Activated T-helper 1 cell treated with Interleukin-2 at 50 U/mL for 16 hours (primary cell): Measurements from ENCODE around the gene RLN3.
"Not testable (repeated sequence)": the region's sequence is repeated elsewhere in the genome, so short reads cannot be mapped to it uniquely, and the experiment has no call there.

Experiments used
- DNase-seq: peaks from one replicate; pipeline ENCODE4 v3.0.0-alpha.2; 2020; ENCODE audit warnings: low read depth

Gene RLN3

DNA sequence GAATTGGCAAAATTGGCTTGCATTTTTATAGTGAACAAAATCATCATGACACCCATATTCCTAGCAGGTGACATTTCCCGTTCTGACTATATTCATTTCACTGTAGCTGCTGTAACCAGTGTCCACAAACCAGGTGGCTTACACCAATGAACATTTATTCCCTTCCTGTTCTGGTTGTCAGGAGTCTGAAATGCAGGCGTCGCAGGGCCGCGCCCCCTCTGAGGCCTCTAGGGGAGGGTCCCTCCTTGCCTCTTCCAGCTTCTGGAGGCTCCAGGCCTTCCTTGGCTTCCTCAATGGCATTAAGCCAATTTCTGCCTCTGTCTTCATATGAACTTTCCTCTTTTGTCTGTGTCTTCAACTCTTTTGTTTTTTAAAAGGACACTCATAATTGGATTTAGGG is 6.5 kb upstream of the RLN3 start:
- DNase-seq, result no peak

DNA sequence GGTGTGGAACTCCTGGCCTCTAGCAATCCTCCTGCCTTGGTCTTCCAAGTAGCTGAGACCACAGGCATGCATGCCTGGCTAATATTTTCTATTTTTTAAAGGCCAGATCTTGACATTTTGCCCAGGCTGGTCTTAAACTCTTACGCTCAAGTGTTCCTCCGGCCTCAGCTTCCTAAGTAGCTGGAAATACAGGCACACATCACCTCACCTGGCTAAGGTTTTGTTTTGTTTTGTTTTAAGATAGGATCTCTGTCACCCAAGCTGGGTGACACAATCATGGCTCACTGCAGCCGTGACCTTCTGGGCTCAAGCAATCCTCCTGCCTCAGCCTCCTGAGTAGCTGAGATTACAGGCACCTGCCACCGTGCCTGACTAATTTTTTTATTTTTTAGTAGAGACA is 5.5 kb upstream of the RLN3 start:
- no peak for DNase-seq

DNA sequence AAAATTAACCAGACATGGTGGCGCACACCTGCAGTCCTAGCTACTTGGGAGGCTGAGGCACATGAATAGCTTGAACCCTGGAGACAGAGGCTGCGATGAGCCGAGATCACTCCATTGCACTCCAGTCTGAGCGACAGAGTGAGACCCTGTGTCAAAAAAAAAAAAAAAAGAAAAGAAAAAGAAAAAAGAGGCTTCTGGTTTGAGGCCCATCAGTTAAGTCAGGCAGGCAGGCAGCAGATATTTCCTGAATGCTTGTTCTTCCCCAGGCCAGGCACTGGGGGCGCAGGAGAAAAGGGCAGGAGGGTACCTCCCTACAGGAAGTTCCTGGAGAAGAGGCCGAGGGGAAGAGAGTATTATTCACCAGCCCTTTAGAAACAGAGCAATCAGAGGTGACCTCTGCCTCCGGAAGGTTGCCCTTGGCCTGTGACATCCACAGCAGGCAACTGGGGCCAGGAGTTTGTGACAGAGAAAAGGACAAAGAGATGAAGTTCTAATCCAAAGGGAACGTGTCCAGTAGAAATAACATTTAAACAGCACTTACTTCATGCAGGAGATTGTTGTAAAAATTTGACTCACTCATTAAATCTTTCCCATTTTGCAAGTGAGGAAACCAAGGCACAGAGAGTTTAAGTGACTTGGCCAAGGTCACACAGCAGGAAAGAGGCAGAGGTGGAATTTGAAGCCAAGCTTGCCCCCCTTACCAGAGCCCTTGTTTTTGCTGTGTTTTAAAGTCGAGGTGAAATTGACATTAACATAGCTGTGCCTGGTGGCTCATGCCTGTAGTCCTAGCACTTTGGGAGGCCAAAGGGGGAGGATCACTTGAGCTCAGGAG is 4.3 kb upstream of the RLN3 start:
- DNase-seq, result no peak

DNA sequence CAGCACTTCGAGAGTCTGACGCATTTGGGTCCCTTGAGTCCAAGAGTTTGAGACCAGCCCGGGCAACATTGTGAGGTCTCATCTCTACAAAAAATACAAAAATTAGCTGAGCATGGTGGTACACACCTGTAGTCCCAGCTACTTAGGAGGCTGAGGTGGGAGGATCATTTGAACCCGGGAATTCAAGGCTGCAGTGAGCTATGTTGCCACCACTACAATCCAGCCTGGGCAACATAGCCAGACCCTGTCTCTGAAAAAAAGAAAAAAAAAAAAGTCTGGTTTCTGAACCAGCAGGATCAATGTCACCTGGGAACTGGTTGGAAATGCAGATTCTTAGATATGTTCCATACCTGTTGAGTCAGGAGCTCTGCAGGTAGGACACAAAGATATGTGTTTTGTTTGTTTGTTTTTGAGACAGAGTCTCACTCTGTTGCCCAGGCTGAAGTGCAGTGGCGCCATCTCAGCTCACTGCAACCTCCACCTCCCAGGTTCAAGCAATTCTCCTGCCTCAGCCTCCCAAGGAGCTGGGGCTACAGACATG is 1.2 kb upstream of the RLN3 start:
- DNase-seq, result not testable (repeated sequence)

DNA sequence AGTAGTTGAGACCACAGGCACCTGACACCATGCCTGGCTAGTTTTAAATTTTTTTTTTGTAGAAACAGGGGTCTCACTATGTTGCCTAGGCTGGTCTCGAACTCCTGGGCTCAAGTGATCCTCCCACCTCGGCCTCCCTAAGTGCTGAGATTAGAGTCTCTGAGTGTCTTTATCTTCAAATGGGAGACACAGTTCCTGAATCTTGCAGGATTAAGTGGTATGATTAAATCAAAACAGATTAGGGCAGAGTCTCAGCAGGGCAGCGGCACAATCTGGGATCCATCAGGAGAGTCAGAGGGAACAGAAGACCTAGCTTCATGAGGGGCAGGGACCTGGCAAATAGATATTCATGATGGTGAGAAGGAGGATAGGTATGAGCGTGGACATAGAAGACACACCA is 953 bp downstream of the RLN3 start:
- no peak for DNase-seq

DNA sequence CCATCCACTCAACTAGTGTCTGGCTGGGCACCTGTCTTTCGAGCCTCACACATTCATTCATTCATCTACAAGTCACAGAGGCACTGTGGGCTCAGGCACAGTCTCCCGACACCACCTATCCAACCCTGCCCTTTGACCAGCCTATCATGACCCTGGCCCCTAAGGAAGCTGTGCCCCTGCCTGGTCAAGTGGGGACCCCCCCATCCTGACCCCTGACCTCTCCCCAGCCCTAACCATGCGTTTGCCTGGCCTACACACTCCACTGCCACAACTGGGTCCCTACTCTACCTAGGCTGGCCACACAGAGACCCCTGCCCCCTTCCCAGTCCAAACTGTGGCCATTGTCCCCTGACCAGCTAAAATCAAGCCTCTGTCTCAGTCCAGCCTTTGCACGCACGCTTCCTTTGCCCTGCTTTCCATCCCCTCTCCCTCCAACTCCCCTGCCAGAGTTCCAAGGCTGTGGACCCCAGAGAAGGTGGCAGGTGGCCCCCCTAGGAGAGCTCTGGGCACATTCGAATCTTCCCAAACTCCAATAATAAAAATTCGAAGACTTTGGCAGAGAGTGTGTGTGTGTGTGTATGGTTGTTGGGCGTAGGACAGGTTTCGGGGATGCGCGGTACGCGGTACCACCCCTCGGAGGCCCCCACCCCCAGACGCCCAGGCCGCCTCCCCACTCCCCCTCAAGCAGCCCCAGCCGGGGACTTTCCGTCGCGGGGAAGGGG is 3.2 kb downstream of the RLN3 start:
- DNase-seq, result no peak

DNA sequence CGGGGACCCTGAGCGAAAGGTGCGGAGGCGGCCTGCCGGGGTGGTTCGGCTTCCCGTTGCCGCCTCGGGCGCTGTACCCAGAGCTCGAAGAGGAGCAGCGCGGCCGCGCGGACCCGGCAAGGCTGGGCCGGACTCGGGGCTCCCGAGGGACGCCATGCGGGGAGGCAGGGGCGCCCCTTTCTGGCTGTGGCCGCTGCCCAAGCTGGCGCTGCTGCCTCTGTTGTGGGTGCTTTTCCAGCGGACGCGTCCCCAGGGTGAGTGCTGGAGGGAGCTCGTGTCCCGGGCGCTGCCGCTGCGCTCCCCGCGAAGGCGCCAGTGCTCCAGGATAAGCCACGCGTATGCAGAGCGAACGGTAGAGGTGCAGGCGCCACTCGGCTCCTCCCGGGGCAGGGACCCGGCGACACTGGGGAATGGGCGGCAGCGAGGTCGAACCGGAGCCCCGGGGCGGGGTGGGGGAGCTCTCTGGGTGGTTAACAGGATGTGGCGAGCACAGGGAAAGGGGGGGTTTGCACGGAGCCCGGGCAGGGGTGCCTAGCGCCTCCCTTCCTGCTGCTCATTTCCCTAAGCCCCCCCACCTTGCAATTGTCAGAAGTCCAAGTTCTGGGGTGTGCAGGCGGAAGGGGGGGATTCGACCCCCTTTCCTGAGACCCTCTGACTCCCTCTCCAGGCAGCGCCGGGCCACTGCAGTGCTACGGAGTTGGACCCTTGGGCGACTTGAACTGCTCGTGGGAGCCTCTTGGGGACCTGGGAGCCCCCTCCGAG is 4.0 kb downstream of the RLN3 start, which contains the start of gene IL27RA:
TSS of gene IL27RA (plus strand) at position 44 of the 762 bp plus-strand sequence. CDS start at position 155, 111 bp downstream.
- peak; percentile 82 for DNase-seq

DNA sequence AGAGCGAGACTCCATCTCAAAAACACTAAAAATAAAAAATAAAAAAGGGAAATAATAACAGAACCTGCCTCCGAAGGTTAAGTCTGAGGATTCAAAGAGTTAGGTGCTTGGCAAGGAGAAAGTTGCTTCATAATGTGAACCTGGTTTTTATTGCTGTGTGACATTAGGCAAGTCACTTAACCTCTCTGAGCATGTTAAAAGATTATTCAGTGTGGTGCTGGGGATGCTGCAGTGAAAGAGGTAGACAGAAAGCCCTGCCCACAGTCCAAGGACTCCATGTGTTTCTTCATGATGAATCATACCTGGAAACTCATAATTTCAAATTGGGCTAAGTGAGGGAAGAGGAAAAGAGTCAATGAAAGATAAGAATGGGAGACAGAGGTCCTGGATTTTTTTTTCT is 6.0 kb downstream of the RLN3 start:
- no peak for DNase-seq

DNA sequence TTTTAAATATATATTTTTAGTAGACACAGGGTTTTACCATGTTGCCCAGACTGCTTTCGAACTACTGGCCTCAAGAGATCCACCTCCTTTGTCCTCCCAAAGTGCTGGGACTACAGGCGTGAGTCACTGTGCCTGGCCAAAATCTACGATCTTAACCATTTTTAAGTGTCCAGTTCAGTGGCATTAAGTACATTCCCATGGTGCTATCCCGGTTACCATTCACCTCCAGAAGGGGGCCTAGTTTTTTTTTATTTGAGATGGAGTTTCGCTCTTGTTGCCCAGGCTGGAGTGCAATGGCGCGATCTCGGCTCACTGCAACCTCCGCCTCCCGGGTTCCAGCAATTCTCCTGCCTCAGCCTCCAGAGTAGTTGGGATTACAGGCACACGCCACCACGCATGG is 7.2 kb downstream of the RLN3 start:
- not testable (repeated sequence) for DNase-seq

DNA sequence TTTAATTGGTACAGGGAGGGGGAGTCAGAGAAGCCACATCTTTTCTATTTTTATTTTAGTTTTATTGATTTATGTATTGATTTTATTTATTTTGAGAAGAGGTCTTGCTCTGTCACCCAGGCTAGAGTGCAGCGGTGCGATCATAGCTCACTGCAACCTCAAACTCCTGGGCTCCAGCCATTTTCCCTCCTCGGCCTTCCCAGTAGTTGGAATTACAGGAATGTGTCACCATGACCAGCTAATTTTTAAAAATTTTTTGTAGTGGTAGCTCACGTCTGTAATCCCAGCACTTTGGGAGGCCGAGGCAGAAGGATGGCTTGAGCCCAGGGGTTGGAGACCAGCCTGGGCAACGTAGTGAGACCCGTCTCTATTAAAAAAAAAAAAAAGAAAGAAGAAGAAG is 7.8 kb downstream of the RLN3 start:
- no peak for DNase-seq

DNA sequence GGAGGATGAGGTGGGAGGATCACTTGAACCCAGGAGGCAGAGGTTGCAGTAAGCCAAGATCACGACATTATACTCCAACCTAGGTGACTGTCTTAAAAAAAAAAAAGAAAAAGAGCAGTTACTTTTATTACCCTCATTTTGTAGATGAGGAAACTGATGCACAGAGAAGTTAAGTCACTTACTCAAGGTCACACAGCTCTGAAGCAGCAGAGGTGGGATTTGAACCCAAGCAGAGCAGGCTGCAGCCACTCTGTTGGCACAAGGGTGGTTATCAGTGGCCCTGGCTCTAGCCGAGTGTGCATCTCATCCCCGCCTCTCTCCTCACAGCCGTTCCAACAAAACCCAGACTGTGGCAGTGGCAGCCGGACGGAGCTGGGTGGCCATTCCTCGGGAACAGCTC is 11.2 kb downstream of the RLN3 start:
- no peak for DNase-seq

DNA sequence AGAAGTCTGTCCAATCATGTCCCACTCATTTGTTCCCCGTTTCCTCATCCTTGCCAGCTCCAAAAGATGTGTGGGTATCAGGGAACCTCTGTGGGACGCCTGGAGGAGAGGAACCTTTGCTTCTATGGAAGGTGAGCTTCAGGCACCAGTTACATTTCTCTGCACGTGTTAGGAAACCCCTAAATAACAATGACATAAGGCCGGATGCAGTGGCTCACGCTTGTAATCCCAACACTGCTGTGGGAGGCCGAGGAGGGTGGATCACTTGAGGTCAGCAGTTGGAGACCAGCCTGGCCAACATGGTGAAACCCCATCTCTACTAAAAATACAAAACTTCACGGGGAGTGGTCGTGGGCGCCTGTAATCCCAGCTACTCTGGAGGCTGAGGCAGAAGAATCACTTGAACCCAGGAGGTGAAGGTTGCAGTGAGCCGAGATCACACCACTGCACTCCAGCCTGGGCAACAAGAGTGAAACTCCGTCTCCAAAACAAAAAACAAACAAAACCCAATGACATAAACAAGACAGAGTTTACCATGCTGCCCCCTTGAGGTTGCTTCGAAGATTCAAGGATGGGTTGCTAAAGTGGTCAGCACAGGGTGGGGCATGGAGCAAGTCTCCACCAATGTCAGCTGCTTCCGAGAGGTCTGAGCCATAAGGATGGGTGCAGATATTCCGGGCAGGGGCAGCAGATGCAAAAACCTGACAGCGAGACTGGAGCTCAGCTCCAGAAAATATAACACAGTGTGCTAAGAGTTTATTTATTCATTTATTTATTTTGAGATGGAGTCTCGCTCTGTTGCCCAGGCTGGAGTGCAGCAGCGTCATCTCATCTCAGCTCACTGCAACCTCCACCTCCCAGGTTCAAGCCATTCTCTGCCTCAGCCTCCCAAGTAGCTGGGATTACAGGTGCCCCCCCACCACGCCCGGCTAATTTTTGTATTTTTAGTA is 15.0 kb downstream of the RLN3 start:
- DNase-seq, result not testable (repeated sequence)

DNA sequence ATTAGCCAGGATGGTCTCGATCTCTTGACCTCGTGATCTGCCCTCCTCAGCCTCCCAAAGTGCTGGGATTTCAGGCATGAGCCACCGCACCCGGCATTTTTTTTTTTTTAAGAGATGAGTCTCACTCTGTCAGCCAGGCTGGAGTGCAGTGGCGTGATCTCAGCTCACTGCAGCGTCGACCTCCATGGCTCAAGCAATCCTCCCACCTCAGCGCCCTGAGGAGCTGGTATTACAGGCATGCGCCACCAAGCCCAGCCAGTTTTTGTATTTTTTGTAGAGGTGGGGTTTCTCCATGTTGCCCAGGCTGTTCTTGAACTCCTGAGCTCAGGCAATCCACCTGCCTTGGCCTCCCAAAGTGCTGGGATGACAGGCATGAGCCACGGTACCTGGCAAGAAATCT is 19.9 kb downstream of the RLN3 start:
- not testable (repeated sequence) for DNase-seq

DNA sequence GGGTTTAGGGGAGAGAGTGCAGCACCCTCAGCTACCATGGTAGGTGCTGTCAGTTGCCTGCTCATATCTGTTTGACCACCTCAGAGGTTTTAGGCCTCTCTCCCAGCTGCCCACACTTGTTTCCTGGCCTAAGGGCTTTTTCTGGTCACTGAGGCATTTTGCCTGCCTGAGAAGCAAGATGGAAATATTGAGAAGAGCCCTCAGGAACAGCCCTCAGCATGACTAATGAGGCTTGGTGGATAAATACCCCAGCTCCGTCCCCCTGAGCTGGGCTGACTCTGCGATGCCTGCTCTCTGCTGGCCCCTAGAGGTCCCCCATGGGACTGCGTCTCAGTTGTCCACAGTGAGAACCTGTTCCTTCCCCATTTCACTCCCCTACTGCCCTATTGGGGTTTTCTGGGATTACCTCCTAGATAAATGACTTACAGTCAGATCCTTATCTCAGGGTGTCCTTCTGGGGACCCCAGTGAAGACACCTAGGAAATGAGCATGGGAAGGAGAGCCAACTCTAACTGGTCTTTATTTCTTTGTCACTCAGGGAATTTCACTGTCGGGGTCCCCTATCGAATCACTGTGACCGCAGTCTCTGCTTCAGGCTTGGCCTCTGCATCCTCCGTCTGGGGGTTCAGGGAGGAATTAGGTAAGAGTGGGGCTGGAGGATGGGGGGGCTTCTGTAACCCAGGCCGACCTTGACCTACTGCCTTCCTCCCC is 20.6 kb downstream of the RLN3 start:
- peak; percentile 56 for DNase-seq

DNA sequence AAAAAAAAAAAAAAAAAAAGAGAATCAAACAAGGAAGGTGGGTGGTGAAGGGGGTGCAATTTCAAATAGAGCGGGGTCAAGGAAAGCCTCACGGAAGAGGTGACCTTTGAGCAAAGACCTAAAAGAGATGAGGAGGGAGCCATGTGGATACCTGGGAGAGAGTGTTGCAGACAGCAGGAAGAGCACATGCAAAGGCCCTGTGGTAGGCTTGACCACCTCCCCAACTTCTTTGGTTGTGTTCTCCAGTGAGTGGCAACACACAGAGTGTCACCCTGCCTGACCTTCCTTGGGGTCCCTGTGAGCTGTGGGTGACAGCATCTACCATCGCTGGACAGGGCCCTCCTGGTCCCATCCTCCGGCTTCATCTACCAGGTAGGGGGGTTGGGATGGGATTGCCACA is 22.6 kb downstream of the RLN3 start:
- no peak for DNase-seq

DNA sequence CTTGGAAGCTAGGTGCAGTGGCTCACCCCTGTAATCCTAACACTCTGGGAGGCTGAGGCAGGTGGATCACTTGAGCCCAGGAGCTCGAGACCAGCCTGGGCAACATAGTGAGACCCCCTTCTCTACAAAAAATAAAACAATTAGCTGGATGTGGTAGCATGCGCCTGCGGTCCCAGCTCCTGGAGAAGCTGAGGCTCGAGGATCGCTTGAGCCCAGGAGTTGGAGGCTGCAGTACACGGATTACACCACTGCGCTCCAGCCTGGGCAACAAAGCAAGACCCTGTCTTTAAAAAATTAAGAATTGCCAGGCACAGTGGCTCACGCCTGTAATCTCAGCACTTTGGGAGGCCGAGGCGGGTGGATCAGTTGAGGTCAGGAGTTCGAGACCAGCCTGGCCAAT is 23.0 kb downstream of the RLN3 start:
- DNase-seq, result not testable (repeated sequence)

DNA sequence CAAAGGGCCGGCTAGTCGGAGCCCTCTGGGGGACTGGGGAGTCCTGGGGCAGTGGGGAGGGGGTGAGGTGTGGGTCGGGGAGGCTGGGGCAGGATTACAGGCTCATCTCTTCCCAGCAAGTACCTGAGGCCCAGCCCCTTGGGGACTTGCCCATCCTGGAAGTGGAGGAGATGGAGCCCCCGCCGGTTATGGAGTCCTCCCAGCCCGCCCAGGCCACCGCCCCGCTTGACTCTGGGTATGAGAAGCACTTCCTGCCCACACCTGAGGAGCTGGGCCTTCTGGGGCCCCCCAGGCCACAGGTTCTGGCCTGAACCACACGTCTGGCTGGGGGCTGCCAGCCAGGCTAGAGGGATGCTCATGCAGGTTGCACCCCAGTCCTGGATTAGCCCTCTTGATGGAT is 24.0 kb downstream of the RLN3 start:
- DNase-seq, result no peak

DNA sequence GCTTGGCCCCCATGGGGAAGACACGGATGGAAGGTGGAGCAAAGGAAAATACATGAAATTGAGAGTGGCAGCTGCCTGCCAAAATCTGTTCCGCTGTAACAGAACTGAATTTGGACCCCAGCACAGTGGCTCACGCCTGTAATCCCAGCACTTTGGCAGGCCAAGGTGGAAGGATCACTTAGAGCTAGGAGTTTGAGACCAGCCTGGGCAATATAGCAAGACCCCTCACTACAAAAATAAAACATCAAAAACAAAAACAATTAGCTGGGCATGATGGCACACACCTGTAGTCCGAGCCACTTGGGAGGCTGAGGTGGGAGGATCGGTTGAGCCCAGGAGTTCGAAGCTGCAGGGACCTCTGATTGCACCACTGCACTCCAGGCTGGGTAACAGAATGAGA is 24.5 kb downstream of the RLN3 start:
- DNase-seq, result no peak

DNA sequence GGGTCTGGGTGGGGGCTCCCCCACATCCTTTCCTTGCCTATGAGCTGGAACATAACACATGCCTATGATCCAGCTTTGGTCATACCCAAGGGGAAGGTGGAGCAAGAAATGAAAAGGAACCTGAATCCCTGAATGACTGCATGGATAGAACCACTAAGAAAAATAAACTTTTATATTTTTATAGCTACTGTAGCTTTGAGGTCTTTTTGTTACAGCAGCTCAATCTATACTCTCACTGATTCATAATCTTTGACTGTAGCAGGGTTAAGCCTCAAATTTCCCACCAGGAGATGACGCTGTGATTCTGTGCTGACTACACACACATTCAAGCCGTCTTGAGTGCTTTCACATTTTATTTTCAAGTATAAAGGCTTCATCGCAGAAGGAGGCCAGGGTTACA is 25.1 kb downstream of the RLN3 start:
- DNase-seq, result no peak

DNA sequence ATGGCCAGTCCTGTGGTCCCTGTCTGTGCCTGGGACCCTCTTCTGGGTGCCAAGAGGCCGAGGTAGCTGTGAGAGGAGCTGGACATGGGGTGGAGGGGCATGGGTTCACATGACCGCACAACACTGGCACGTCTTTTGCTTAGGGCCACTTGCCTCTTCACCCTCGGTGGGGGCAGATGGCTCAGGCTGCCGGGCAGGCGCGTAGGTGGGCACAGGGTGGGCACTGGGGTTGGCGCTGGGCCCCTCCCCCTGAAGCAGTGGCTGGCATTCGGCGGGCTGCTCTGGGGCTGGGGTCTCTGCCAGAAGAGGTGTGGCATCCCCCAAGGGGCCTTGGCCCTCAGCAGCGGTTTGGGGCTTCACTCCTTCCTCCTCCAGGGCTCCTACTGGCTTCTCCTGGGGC is 25.6 kb downstream of the RLN3 start:
- DNase-seq, result no peak

DNA sequence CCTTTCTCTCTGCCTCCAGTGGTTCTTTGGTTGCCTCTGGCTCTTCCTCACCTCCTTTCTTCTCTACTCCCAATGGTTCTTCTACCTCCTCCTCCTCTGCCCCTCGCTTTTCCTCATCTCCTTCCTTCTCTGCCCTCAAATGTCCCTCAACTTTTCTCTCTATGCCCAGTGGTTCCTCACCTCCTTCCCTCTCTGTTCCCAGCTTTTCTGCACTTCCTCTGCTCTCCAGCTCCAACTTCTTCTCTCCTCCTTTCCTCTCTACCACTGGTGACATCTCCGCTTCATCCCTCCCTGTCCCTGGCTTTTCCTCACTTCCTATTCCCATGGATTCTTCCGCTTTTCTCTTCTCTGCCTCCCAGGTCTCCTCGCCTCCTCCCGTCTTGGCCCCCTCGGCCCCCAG is 26.2 kb downstream of the RLN3 start:
- DNase-seq, result no peak
